Subcutaneous abdominal adipose tissue (tissue), 5 donors: ENCODE measurements around the gene SCARB1.

ENCODE experiments used
- H3K27ac ChIP-seq: one replicate; pipeline ENCODE4 v1.7.0; 2013; ENCODE audit warnings: low read depth, mild to moderate bottlenecking, inconsistent platforms, low read length, moderate library complexity
- H3K27me3 ChIP-seq, 5 donors: one replicate each; pipeline ENCODE4 v1.7.0; 2013; ENCODE audit warnings: low read length in 5 of 5, inconsistent platforms in 1 of 5; ENCODE audit not compliant: control insufficient read depth in 5 of 5, insufficient read depth in 4 of 5
- H3K36me3 ChIP-seq, 5 donors: one replicate each; pipeline ENCODE4 v1.7.0; 2013; ENCODE audit warnings: low read length in 5 of 5; ENCODE audit not compliant: control insufficient read depth in 5 of 5, insufficient read depth in 5 of 5
- H3K4me1 ChIP-seq, 5 donors: one replicate each; pipeline ENCODE4 v1.7.0; 2013; ENCODE audit warnings: low read length in 5 of 5, mild to moderate bottlenecking in 3 of 5, moderate library complexity in 1 of 5; ENCODE audit not compliant: control insufficient read depth in 5 of 5, insufficient read depth in 5 of 5
- H3K4me3 ChIP-seq, 5 donors: one replicate each; pipeline ENCODE4 v1.7.0; 2013; ENCODE audit warnings: low read length in 5 of 5, low read depth in 1 of 5
- H3K9ac ChIP-seq, 5 donors: one replicate each; pipeline ENCODE4 v1.7.0; 2013; ENCODE audit warnings: low read length in 5 of 5, mild to moderate bottlenecking in 4 of 5, moderate library complexity in 3 of 5
- H3K9me3 ChIP-seq, 5 donors: one replicate each; pipeline ENCODE4 v1.7.0; 2013; ENCODE audit warnings: low read length in 5 of 5; ENCODE audit not compliant: control insufficient read depth in 5 of 5
- donor health status: healthy.
- donor health status: healthy.
- donor health status: healthy.
- donor health status: healthy.
- donor health status: healthy.

The SCARB1 gene

GRCh38 chr12:124754949-124755800 lies 108.5 kb downstream of the SCARB1 start:
- H3K9ac ChIP-seq, result peak overlapping the region in 3 of 5 donors; percentile 13 to 45 (median 19)
- H3K4me3 ChIP-seq, result peak overlapping the region in 1 of 5 donors; percentile 10
- no peaks in the 10 kb centered on the region for H3K36me3 ChIP-seq
- H3K27me3 ChIP-seq, result no peaks in the 10 kb centered on the region
- peak overlapping the region; percentile 28 for H3K27ac ChIP-seq
- H3K9me3 ChIP-seq, result peaks cover 0 to 10% (median 3%) of the 10 kb centered on the region in 5 donors
- H3K4me1 ChIP-seq, result peaks cover 2 to 67% (median 34%) of the 10 kb centered on the region in 5 donors

GRCh38 chr12:124754491-124754890 lies 109.2 kb downstream of the SCARB1 start:
- peak overlapping the region; percentile 23 for H3K27ac ChIP-seq
- H3K9me3 ChIP-seq, result peaks cover 0 to 10% (median 3%) of the 10 kb centered on the region in 5 donors
- no peak overlapping the region for H3K4me3 ChIP-seq
- peaks cover 2 to 61% (median 29%) of the 10 kb centered on the region in 5 donors for H3K4me1 ChIP-seq
- no peaks in the 10 kb centered on the region for H3K36me3 ChIP-seq
- H3K27me3 ChIP-seq, result no peaks in the 10 kb centered on the region
- peak overlapping the region in 1 of 5 donors; percentile 13 for H3K9ac ChIP-seq

- Histone ChIP-seq H3K27me3 (no peaks in the 10 kb centered on the region), H3K4me3 (no peak overlapping the region), H3K4me1 (peaks cover 2 to 56% (median 29%) of the 10 kb centered on the region in 5 donors), H3K36me3 (no peaks in the 10 kb centered on the region), H3K27ac (peak overlapping the region; percentile 23), H3K9ac (no peak overlapping the region), H3K9me3 (peaks cover 0 to 10% (median 3%) of the 10 kb centered on the region in 5 donors)
Measured at GRCh38 chr12:124753993-124754392, 109.7 kb downstream of the SCARB1 start.

GRCh38 chr12:124753228-124753591 lies 110.5 kb downstream of the SCARB1 start:
- Histone ChIP-seq H3K4me1 (peaks cover 2 to 48% (median 29%) of the 10 kb centered on the region in 5 donors), H3K27ac (no peak overlapping the region), H3K27me3 (no peaks in the 10 kb centered on the region)

GRCh38 chr12:124752437-124753227 lies 111.0 kb downstream of the SCARB1 start:
- H3K9me3 ChIP-seq, result peaks cover 0 to 9% (median 3%) of the 10 kb centered on the region in 5 donors
- no peaks in the 10 kb centered on the region for H3K27me3 ChIP-seq
- no peaks in the 10 kb centered on the region for H3K36me3 ChIP-seq
- peaks cover 2 to 47% (median 27%) of the 10 kb centered on the region in 5 donors for H3K4me1 ChIP-seq
- no peak overlapping the region for H3K27ac ChIP-seq
- H3K9ac ChIP-seq, result no peak overlapping the region
- no peak overlapping the region for H3K4me3 ChIP-seq

More at GRCh38 chr12:124753228-124753591, 110.5 kb downstream of the SCARB1 start:
- H3K9ac ChIP-seq, result no peak overlapping the region
- no peak overlapping the region for H3K4me3 ChIP-seq
- H3K36me3 ChIP-seq, result no peaks in the 10 kb centered on the region
- peaks cover 0 to 10% (median 3%) of the 10 kb centered on the region in 5 donors for H3K9me3 ChIP-seq

- Histone ChIP-seq H3K36me3 (no peaks in the 10 kb centered on the region), H3K27ac (no peak overlapping the region), H3K9ac (no peak overlapping the region), H3K4me1 (peaks cover 2 to 46% (median 31%) of the 10 kb centered on the region in 5 donors), H3K4me3 (no peak overlapping the region), H3K27me3 (no peaks in the 10 kb centered on the region), H3K9me3 (peaks cover 0 to 3% (median under 1%) of the 10 kb centered on the region in 5 donors)
Measured at GRCh38 chr12:124751654-124752355, 111.9 kb downstream of the SCARB1 start.

GRCh38 chr12:124750787-124751471 lies 112.7 kb downstream of the SCARB1 start:
- H3K27ac ChIP-seq, result no peak overlapping the region
- H3K9me3 ChIP-seq, result peaks cover 0 to 3% (median 0%) of the 10 kb centered on the region in 5 donors
- no peaks in the 10 kb centered on the region for H3K36me3 ChIP-seq
- no peak overlapping the region for H3K9ac ChIP-seq
- peaks cover 8 to 47% (median 39%) of the 10 kb centered on the region in 5 donors for H3K4me1 ChIP-seq
- H3K27me3 ChIP-seq, result no peaks in the 10 kb centered on the region
- H3K4me3 ChIP-seq, result no peak overlapping the region

- H3K4me3 ChIP-seq, result no peak overlapping the region
- no peak overlapping the region for H3K27ac ChIP-seq
- no peak overlapping the region for H3K9ac ChIP-seq
Measured at GRCh38 chr12:124750149-124750656, 113.5 kb downstream of the SCARB1 start.

GRCh38 chr12:124749725-124750124 lies 113.9 kb downstream of the SCARB1 start:
- Histone ChIP-seq H3K4me1 (peaks cover 6 to 41% (median 31%) of the 10 kb centered on the region in 5 donors), H3K4me3 (no peak overlapping the region), H3K9me3 (peaks cover 0 to 3% (median 0%) of the 10 kb centered on the region in 5 donors), H3K27me3 (no peaks in the 10 kb centered on the region), H3K9ac (no peak overlapping the region), H3K27ac (no peak overlapping the region), H3K36me3 (no peaks in the 10 kb centered on the region)

More at GRCh38 chr12:124750149-124750656, 113.5 kb downstream of the SCARB1 start:
- H3K27me3 ChIP-seq, result no peaks in the 10 kb centered on the region
- peaks cover 0 to 3% (median 0%) of the 10 kb centered on the region in 5 donors for H3K9me3 ChIP-seq
- no peaks in the 10 kb centered on the region for H3K36me3 ChIP-seq
- peaks cover 6 to 46% (median 36%) of the 10 kb centered on the region in 5 donors for H3K4me1 ChIP-seq
